Measurements from ENCODE around the gene RPS17. TPM values are rescaled to one million over a fixed set of nuclear protein-coding genes. Genes with fewer than 3 reads are reported as not detected.
A peak's percentile ranks its signal among the peaks of the same experiment; 100 is the strongest.

RPS17 gene
- total RNA-seq: 1,000 to 10,000 TPM; 1,491 to 1,514 TPM

DNA sequence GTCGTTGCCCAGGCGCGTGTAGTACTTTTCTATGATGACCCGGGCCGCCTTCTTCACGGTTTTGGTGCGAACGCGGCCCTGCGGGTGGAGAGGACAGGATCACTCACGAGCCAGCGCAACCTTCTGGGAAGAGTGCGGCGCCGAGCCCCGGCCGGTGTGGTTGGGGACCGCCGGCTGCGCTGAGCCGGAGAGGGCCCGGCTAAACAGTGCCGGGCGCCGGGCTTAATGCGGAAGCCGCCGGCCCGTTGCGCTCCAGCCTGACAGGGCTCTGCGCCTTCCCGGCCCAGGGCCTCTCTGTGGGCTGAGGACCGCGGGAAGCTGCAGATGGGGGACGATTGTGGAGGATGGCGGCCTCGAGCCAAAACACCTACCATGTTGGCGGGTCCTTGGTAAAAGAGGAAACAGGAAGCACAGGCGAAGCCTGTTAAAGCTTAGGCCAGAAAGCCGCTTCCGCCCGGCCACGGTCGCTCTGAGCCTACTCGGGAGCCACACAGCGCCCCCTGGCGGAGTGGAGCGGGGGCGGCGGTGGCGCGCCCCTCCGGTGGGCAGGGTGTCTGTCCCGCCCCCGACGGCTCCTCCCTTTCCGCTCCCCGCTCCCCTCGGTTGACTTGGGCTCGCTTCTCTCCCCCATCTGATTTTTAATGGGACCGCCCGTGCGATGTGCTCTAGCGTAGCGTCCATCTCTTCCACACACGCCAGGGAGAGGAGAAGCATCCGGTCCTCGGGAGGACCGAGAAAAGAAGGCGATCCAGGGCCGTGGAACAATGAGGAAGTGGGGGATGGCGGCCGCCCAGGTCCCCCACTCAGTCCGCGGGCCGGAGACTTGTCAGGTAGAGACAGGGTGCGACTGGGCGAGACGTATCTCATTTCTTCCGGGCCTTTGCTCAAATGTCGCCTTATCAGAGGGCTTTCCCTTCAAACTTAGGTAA, at the start of gene RPS17:
Gene RPS17 (minus strand): TSS at position 403 of the 929 bp plus-strand sequence. CDS start 29 bp downstream, at position 374.
- peak within 1 kb of the TSS; percentile 97 for H3K27ac Mint-ChIP-seq
- peak; percentile 100 for DNase-seq
- POLR2A ChIA-PET: interaction anchor here (0.6 to 3.4 kb wide), 16 partner anchors 9 to 668 kb away, joined by 3 to 31 read pairs (median 3); partner anchors contain the start of genes C15orf40, HDGFL3, RAMAC and TM6SF1
- H3K4me1 Mint-ChIP-seq: peaks cover 28% of the 10 kb centered on the region
- peak; percentile 95 for ATAC-seq (ENCODE audit: low read depth)
- peaks cover 31% of the 10 kb centered on the region for H3K36me3 Mint-ChIP-seq
- H3K9me3 Mint-ChIP-seq: no peaks in the 10 kb centered on the region
- peak within 1 kb of the TSS; percentile 96 for H3K4me3 Mint-ChIP-seq
- no peaks in the 10 kb centered on the region for H3K27me3 Mint-ChIP-seq

DNA sequence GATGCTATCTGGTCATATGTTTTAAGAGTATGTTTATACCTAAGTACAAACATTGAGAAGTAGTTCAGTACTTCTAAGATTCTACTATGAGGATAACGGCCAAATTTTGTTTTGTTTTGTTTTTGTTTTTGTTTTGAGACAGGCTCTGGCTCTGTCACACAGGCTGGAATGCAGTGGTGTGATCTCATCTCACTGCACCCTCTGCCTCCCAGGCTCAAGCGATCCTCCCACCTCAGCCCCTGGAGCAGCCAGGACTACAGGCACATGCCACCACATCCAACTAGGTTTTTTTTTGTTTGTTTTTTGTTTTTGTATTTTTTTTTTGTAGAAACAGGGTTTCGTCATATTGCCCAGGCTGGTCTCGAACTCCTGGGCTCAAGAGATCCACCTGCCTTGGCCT, 47.5 kb upstream of the RPS17 start:
- Mint-ChIP-seq H3K27me3 (peaks cover 4% of the 10 kb centered on the region), H3K4me3 (no peak overlapping the region), H3K27ac (no peak overlapping the region), H3K9me3 (no peaks in the 10 kb centered on the region), H3K4me1 (no peaks in the 10 kb centered on the region), H3K36me3 (no peaks in the 10 kb centered on the region)
- POLR2A ChIA-PET: no interaction called here
- ATAC-seq (ENCODE audit: low read depth) (no peak), DNase-seq (no peak)

DNA sequence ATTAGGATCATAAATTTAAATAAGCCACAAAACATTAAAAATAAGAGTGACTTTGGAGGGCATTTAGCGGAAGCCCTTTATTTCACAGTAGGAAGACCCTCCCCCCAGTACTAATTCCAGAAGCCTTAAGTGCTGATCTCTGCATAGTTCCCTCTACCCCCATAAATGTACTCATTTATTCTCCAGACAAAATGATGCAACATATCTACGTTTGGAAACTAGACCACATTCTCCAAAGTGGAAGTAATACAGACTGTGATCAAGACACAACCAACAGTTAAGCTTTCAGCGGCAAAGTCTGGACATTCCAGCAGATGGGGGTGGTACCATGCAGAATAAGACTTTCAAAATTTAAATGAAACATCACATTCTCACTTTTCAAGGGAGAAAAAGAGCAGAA, 44.8 kb upstream of the RPS17 start:
- H3K4me3 Mint-ChIP-seq: no peak overlapping the region
- no peaks in the 10 kb centered on the region for H3K36me3 Mint-ChIP-seq
- H3K9me3 Mint-ChIP-seq: no peaks in the 10 kb centered on the region
- POLR2A ChIA-PET: no interaction called here
- H3K4me1 Mint-ChIP-seq: no peaks in the 10 kb centered on the region
- no peak for ATAC-seq (ENCODE audit: low read depth)
- no peak for DNase-seq
- no peak overlapping the region for H3K27ac Mint-ChIP-seq
- peaks cover 7% of the 10 kb centered on the region for H3K27me3 Mint-ChIP-seq

DNA sequence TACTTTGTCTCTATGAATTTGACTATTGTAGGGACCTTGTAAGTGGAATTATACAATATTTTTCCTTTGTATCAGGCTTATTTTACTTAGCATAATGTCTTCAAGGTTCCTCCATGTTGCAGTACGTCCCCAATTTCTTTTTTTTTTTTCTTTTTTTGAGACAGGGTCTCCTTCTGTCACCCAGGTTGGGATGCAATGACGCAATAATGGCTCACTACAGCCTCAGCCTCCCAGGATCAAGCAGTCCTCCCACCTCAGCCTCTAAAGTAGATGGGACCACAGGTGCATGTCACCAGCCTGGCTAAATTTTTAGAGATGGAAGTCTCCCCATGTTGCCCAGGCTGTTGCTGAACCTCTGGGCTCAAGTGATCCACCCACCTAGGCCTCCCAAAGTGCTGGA, 40.5 kb upstream of the RPS17 start:
- Mint-ChIP-seq H3K36me3 (no peaks in the 10 kb centered on the region), H3K4me1 (no peaks in the 10 kb centered on the region), H3K9me3 (no peaks in the 10 kb centered on the region), H3K27ac (no peak overlapping the region), H3K27me3 (peaks cover 7% of the 10 kb centered on the region), H3K4me3 (no peak overlapping the region)
- POLR2A ChIA-PET: no interaction called here
- DNase-seq (no peak), ATAC-seq (ENCODE audit: low read depth) (no peak)

DNA sequence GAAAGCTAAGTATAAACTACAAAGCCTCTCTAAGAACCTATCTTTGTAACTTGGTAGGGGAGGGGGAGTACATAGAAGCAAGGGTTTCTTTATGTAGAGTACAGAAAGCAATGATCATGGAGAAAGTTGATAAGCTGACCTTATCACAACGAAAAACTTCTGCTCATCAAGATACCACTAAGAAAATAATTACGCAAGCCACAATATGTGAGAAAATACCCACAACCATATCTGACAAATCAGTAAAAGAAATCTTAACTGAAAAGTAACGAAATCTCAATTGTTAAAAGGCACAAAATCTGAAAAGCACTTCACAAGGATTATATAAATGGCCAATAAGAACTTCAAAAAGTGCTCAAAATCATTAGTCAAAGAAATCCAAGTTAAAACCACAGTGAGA, 35.1 kb upstream of the RPS17 start:
- H3K27ac Mint-ChIP-seq: no peak overlapping the region
- no peak for DNase-seq
- peaks cover 5% of the 10 kb centered on the region for H3K27me3 Mint-ChIP-seq
- H3K4me3 Mint-ChIP-seq: no peak overlapping the region
- no peak for ATAC-seq (ENCODE audit: low read depth)
- no peaks in the 10 kb centered on the region for H3K9me3 Mint-ChIP-seq
- H3K4me1 Mint-ChIP-seq: no peaks in the 10 kb centered on the region
- POLR2A ChIA-PET: no interaction called here
- no peaks in the 10 kb centered on the region for H3K36me3 Mint-ChIP-seq

DNA sequence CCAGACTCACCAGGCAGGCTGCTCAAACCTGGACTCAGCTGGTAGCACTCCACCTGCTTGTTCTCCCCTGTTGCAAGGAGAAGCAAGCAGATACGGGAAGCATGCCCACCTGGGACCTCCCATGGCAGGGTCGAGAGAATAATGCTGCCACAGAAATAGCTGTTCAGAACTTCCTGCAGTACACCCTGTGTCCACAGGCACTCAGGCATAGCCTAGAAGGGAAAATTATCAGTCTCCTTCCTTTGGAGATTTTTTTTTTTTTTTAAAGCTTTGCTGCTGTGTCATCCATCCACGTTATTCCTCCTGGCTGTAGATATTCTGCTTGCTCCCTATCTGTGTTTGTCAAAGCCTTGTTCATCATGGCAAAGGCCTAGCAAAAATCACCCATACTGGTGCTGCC, 32.7 kb upstream of the RPS17 start:
- no peaks in the 10 kb centered on the region for H3K36me3 Mint-ChIP-seq
- H3K4me3 Mint-ChIP-seq: no peak overlapping the region
- DNase-seq (no peak), ATAC-seq (ENCODE audit: low read depth) (no peak)
- POLR2A ChIA-PET: interaction anchor here (0.7 kb wide), 1 partner anchor 732 kb away, joined by 3 read pairs; no protein-coding TSS in a partner anchor
- H3K27me3 Mint-ChIP-seq: peaks cover 5% of the 10 kb centered on the region
- no peaks in the 10 kb centered on the region for H3K4me1 Mint-ChIP-seq
- H3K9me3 Mint-ChIP-seq: no peaks in the 10 kb centered on the region
- H3K27ac Mint-ChIP-seq: no peak overlapping the region

DNA sequence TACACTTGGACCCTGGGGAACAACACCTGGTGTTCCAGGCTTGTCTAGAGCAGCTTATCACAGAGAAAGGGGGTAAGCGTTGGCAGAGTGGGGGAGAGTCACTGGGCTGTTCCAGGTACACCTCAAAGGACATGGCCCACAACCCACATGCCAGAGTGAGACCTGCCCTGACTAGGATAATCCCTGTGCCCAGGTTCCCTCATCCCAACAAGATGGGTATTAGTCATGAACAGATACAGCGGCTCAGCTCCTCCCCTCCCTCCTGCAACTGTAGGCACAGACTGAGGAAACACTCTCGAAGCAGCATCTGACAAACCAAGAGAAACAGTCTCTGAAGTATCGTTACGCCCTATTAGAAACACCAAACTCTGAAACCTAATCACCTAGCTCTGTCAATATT, 32.1 kb upstream of the RPS17 start:
- no peaks in the 10 kb centered on the region for H3K9me3 Mint-ChIP-seq

DNA sequence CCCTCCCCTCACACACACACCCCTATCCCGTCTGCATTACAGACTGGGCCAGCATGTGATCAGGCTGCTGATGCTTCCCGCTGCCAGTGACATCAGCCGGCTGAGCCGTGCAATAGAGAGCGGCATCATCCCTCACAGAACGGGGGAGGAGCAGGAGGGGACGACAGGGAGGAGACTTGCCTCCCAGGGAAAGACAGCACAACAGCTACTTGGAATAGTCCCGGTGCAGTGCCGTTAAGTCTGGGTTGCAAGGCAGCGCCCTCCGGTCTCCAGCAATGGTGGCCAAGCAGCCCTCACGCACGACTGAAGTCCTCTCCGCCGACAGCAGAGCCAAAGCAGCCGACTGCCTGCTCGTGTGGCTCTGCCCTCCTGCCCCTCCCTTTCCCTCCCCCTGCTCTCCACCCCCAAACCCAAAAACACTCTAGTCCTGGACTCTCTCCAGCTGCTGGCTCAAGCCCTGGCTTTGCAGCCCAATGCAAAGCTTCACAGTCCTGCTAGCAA, 31.5 kb upstream of the RPS17 start:
- POLR2A ChIA-PET: no interaction called here
- Mint-ChIP-seq H3K27me3 (peaks cover 5% of the 10 kb centered on the region), H3K27ac (no peak overlapping the region), H3K4me3 (no peak overlapping the region), H3K36me3 (no peaks in the 10 kb centered on the region), H3K4me1 (no peaks in the 10 kb centered on the region), H3K9me3 (no peaks in the 10 kb centered on the region)
- ATAC-seq (ENCODE audit: low read depth) (no peak), DNase-seq (no peak)

More for the DNA sequence above, 32.1 kb upstream of the RPS17 start:
- Mint-ChIP-seq H3K4me1 (no peaks in the 10 kb centered on the region), H3K27me3 (peaks cover 5% of the 10 kb centered on the region), H3K27ac (no peak overlapping the region), H3K4me3 (no peak overlapping the region), H3K36me3 (no peaks in the 10 kb centered on the region)
- ATAC-seq (ENCODE audit: low read depth): no peak
- no peak for DNase-seq
- POLR2A ChIA-PET: interaction anchor here (0.7 kb wide), 1 partner anchor 733 kb away, joined by 3 read pairs; no protein-coding TSS in a partner anchor

DNA sequence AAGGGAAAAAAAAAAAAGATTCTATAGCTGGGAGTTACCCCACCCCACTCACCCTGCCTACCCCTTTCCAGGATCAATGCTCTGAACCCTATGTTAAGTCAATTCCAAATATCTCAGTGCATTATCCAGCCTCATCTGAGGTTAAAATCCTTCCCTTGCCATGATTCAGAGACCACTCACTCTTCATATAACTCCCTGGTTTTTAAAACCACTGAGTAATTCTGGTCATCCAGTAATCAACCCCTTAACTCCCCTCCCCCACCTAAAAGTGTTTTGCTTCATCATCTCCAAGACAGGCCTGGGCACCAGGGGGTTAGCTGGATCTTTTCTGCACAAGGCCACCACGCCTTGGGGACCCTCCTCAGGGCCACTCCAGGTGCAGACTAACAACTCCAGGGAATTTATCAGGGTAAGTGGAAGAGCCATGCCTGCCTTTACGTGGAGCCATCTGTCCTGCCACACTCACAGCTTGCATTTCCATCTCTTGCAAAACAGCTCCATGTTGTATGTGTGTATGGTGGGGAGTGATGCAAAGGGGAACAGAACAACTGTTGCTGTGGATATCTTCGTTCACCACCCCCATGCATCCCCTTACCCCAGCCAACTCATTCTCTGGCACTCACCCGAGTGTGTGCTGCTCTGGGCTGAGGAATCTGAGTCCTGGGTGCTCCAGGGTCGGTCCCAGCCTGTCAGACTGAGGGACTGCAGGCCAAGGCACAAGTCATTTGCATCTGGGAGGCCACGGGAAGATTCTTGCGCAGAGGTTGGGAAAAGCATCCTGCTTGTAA, 30.7 kb upstream of the RPS17 start:
- ATAC-seq (ENCODE audit: low read depth): no peak
- Mint-ChIP-seq H3K36me3 (no peaks in the 10 kb centered on the region), H3K27me3 (peaks cover 2% of the 10 kb centered on the region), H3K9me3 (no peaks in the 10 kb centered on the region), H3K4me1 (no peaks in the 10 kb centered on the region), H3K4me3 (no peak overlapping the region), H3K27ac (no peak overlapping the region)
- DNase-seq: no peak
- POLR2A ChIA-PET: no interaction called here

DNA sequence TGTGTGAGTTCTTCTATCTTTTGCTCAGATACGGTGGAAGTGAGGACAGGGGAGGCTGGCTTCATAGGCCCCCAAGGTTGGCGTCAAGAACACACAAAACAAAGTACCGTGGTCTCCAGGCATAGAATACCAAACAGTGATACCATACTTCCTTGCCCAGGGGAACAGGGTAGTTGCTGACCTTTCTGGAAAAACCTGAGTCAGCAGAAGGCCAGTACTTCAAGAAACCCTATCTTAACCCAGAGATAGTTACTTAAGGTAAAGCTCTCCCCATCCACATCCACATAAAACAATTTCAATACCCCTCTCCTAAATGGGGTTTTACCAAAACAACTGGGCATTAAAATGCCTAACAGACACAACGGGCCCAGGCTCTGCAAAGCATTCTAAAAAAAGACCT, 29.6 kb upstream of the RPS17 start:
- DNase-seq: no peak
- ATAC-seq (ENCODE audit: low read depth): no peak
- Mint-ChIP-seq H3K4me1 (no peaks in the 10 kb centered on the region), H3K27ac (no peak overlapping the region), H3K36me3 (no peaks in the 10 kb centered on the region), H3K9me3 (no peaks in the 10 kb centered on the region), H3K4me3 (no peak overlapping the region), H3K27me3 (peaks cover 2% of the 10 kb centered on the region)
- POLR2A ChIA-PET: no interaction called here

DNA sequence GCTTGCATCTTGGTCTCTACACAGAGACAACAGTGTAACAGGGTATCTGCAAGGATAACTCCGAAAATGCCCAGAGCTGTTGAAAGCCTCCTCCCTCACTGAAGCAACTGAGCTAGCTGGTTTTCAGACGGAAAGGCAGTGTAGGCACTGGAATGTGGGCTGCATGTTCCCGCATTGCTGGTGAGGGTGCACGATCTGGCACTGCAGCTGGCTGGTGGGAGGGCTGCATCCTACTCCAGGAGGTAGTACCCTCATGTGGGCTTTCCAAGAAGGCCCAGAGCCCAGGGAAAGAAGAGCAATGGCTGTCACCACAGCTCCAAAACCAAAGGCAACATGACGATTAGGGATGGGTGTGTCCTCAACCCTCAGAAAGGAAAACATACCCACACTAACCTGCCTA, 28.7 kb upstream of the RPS17 start:
- Mint-ChIP-seq H3K27ac (no peak overlapping the region), H3K4me1 (no peaks in the 10 kb centered on the region), H3K9me3 (no peaks in the 10 kb centered on the region), H3K36me3 (no peaks in the 10 kb centered on the region), H3K4me3 (no peak overlapping the region), H3K27me3 (peaks cover 2% of the 10 kb centered on the region)
- ATAC-seq (ENCODE audit: low read depth): no peak
- DNase-seq: no peak
- POLR2A ChIA-PET: no interaction called here

DNA sequence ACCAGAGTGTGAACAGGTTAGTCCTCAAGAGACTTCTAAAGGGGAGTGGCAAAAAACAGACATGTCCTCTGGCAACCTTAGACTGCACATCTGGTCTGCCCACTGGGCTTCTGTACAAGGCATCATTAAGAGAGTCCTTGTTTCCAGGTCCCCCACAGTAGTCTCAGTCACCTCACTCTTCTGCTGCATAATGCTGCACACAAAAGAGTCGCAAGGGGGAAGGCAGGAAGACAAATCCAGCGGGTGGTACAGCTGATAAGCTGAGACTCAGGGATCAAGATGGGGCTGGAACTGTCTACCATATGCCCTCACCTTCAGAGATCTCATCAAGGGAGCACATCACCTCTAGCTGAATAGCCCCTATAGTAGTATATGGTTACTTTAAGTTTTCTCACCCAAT, 27.4 kb upstream of the RPS17 start:
- no peaks in the 10 kb centered on the region for H3K36me3 Mint-ChIP-seq
- H3K4me1 Mint-ChIP-seq: no peaks in the 10 kb centered on the region
- DNase-seq: no peak
- H3K9me3 Mint-ChIP-seq: no peaks in the 10 kb centered on the region
- ATAC-seq (ENCODE audit: low read depth): no peak
- no peak overlapping the region for H3K27ac Mint-ChIP-seq
- no peak overlapping the region for H3K4me3 Mint-ChIP-seq
- POLR2A ChIA-PET: no interaction called here
- peaks cover 2% of the 10 kb centered on the region for H3K27me3 Mint-ChIP-seq

DNA sequence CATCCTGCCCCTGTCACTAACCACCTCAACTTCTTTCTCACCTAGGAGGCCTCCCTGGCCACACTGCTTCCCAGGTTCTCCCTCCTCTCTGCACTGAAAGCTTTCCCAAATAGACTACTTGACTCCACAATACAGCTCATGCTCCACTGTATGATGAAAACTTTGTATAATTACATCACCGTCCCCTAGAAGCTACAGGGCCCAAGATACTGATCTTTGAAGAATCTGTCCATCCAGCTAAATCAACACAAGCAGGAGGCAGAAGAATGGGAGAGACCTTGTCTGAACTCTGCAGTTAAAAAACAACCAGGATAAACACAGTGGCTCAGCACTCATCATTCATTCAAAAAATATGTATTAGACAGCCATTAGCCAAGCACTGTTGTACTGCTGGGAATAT, 26.4 kb upstream of the RPS17 start:
- no peak overlapping the region for H3K27ac Mint-ChIP-seq
- no peaks in the 10 kb centered on the region for H3K36me3 Mint-ChIP-seq
- ATAC-seq (ENCODE audit: low read depth) (no peak), DNase-seq (no peak)
- H3K4me3 Mint-ChIP-seq: no peak overlapping the region
- POLR2A ChIA-PET: no interaction called here
- H3K27me3 Mint-ChIP-seq: no peaks in the 10 kb centered on the region
- H3K9me3 Mint-ChIP-seq: no peaks in the 10 kb centered on the region
- H3K4me1 Mint-ChIP-seq: no peaks in the 10 kb centered on the region

Data from activated naive CD8-positive, alpha-beta T cell treated with anti-CD3 and anti-CD28 coated beads, Interleukin-2, amount 10 ng/mL, durations not matched to agents 7 days and 5 days (primary cell).